Endothelial cell of umbilical vein (primary cell): ENCODE data around the gene ELAC1. TPM values are rescaled to one million over a fixed set of nuclear protein-coding genes. Genes with fewer than 3 reads are reported as not detected.

Experiments used
- BruUV-seq: library from RNA; stranded (reverse); fragments of 400-500 nt; replicated peaks from 2 replicates; lab custom pipeline; 2021; lab: Mats Ljungman, UMichigan
- CTCF ChIA-PET: fragments of 300-600, 350-600 bp; sonication (Branson Sonifier 250); formaldehyde crosslinking; loops from one replicate; lab custom pipeline; 2021; ENCODE audit warnings: antibody characterized with exemption, inconsistent platforms; lab: Charles Lee
- POLR2A ChIA-PET: fragments of 300-600, 350-600 bp; sonication (Branson Sonifier 250); formaldehyde crosslinking; loops from one replicate; lab custom pipeline; 2021; ENCODE audit warnings: antibody characterized with exemption, inconsistent platforms; lab: Charles Lee
- DNase-seq: peaks from one replicate; pipeline ENCODE4 v3.0.0-alpha.2; 2011; ENCODE audit warnings: low read depth, low spot score
- FAIRE-seq: peaks from 2 replicates; lab custom pipeline; 2011; peaks lifted over from hg19 to GRCh38; lab: Jason Lieb, UNC
- H2AFZ ChIP-seq: 2 replicates; pipeline ENCODE4 v1.6.0; 2012; ENCODE audit warnings: low read depth, low read length, control low read depth, inconsistent platforms
- H3K27ac ChIP-seq: 2 replicates; pipeline ENCODE4 v1.5.1; 2011; ENCODE audit warnings: low read depth, mild to moderate bottlenecking, control low read depth, low read length, moderate library complexity; ENCODE audit not compliant: insufficient read depth
- H3K27me3 ChIP-seq, 2 experiments: 2 replicates each; pipeline versions ENCODE4 v1.6.0 to v1.6.1; 2011; ENCODE audit warnings: low read length in 2 of 2, mixed read lengths in 1 of 2; ENCODE audit not compliant: control insufficient read depth in 2 of 2, insufficient read depth in 2 of 2
- H3K36me3 ChIP-seq, 2 experiments: 2 replicates in 1 of 2; 3 replicates in 1 of 2; pipeline ENCODE4 v1.5.1; 2011; ENCODE audit warnings: low read length in 2 of 2, mild to moderate bottlenecking in 1 of 2, moderate library complexity in 1 of 2; ENCODE audit not compliant: control insufficient read depth in 2 of 2, insufficient read depth in 2 of 2; ENCODE audit errors: extremely low read depth in 1 of 2
- H3K4me1 ChIP-seq: 3 replicates; pipeline ENCODE4 v1.5.1; 2011; ENCODE audit warnings: mild to moderate bottlenecking, low read length; ENCODE audit not compliant: control insufficient read depth, insufficient read depth; ENCODE audit errors: extremely low read depth
- H3K4me2 ChIP-seq: 2 replicates; pipeline ENCODE4 v1.6.1; 2011; ENCODE audit warnings: low read length, control low read depth, mixed read lengths; ENCODE audit not compliant: insufficient read depth
- H3K4me3 ChIP-seq, 3 experiments: fragments of 200-600 bp in 1 of 3; sonication (generic), shearing (Covaris generic) in 1 of 3; replicated peaks in 1 of 3; 2 replicates each; pipeline ENCODE4 v1.5.1; 2011 to 2016; ENCODE audit warnings: control low read depth in 3 of 3, low read length in 3 of 3, mild to moderate bottlenecking in 2 of 3, inconsistent platforms in 1 of 3, low read depth in 1 of 3, moderate library complexity in 1 of 3; ENCODE audit not compliant: insufficient read depth in 1 of 3
- H3K79me2 ChIP-seq: 2 replicates; pipeline ENCODE4 v1.6.0; 2012; ENCODE audit warnings: low read length, inconsistent platforms; ENCODE audit not compliant: control insufficient read depth, insufficient read depth
- H3K9ac ChIP-seq: replicated peaks from 2 replicates; pipeline ENCODE3; 2011; ENCODE audit warnings: low read length, control low read depth; ENCODE audit not compliant: insufficient read depth; ENCODE audit errors: extremely low read depth
- H3K9me1 ChIP-seq: replicated peaks from 3 replicates; pipeline ENCODE4 v1.6.0; 2011; ENCODE audit warnings: mild to moderate bottlenecking, low read length; ENCODE audit not compliant: control insufficient read depth, insufficient read depth; ENCODE audit errors: extremely low read depth
- H3K9me3 ChIP-seq: replicated peaks from 2 replicates; pipeline ENCODE4 v1.5.1; 2012; ENCODE audit warnings: low read length, inconsistent platforms; ENCODE audit not compliant: control insufficient read depth, insufficient read depth
- H4K20me1 ChIP-seq: replicated peaks from 2 replicates; pipeline ENCODE3; 2011; ENCODE audit warnings: mild to moderate bottlenecking, low read length; ENCODE audit not compliant: control insufficient read depth, insufficient read depth; ENCODE audit errors: extremely low read depth
- CTCF ChIP-seq, 2 donors: IDR thresholded peaks; 1 replicate in 1 of 2; 2 replicates in 1 of 2; pipeline ENCODE4 v1.5.1; 2011; ENCODE audit warnings: low read length in 2 of 2, mild to moderate bottlenecking in 2 of 2, moderate library complexity in 2 of 2, control low read depth in 1 of 2, inconsistent platforms in 1 of 2, low read depth in 1 of 2; ENCODE audit not compliant: insufficient read depth in 1 of 2; ENCODE audit errors: extremely low read depth in 1 of 2
- EZH2 ChIP-seq: IDR thresholded peaks from 2 replicates; pipeline ENCODE4 v1.6.1; 2012; ENCODE audit warnings: borderline replicate concordance, low read depth, mild to moderate bottlenecking, moderate library complexity, low read length, inconsistent platforms; ENCODE audit not compliant: severe bottlenecking
- JUN ChIP-seq: IDR thresholded peaks from 2 replicates; pipeline ENCODE4 v1.6.1; 2011; ENCODE audit warnings: borderline replicate concordance, low read depth; ENCODE audit not compliant: insufficient read length, insufficient read depth
- MYC ChIP-seq: IDR thresholded peaks from one replicate; pipeline ENCODE4 v1.6.1; 2011; ENCODE audit warnings: mild to moderate bottlenecking, low read depth, low read length
- POLR2A ChIP-seq: IDR thresholded peaks from 2 replicates; pipeline ENCODE4 v1.6.1; 2012; ENCODE audit warnings: low read depth, mild to moderate bottlenecking, control low read depth, low read length
- POLR2AphosphoS5 ChIP-seq: IDR thresholded peaks from 2 replicates; pipeline ENCODE4 v1.6.1; 2012; ENCODE audit warnings: low read depth, mild to moderate bottlenecking, control low read depth, low read length, moderate library complexity; ENCODE audit not compliant: insufficient read depth
- dilution Hi-C: fragments of 300-500 bp; cut with MboI; formaldehyde crosslinking; loops from one replicate; pipeline ENCODE4 v1.15.0; 2019; ENCODE audit warnings: low sequenced_read_pairs; ENCODE audit not compliant: extremely low pct_ligation_motif_present
- intact Hi-C: fragments of 100-400 bp; cut with micrococcal nuclease; formaldehyde crosslinking; loops from one replicate; pipeline ENCODE4 v1.10.0; 2022
- polyA plus RNA-seq, 4 experiments: library from polyadenylated mRNA; depleted of rRNA in 3 of 4; stranded (reverse) in 3 of 4; unstranded in 1 of 4; fragments of >200 nt; gene quantifications; 2 replicates each; pipeline versions ENCODE4 v1.2.1 to v1.2.3, GENCODE V29; 2011 to 2012; ENCODE audit warnings: missing spikeins in 1 of 4
- total RNA-seq: library from RNA; stranded (reverse); gene quantifications from 2 replicates; pipeline ENCODE4 v1.2.3, GENCODE V29; 2021

Gene ELAC1
- total and polyA plus RNA-seq, 2 donors (not counting 3 experiments of a cell fraction or from before 2014, with no cell fraction given): 3.6 to 7.6 TPM

GRCh38 chr18:50982802-50983179 is 15.0 kb downstream of the ELAC1 start:
- no peak for DNase-seq

GRCh38 chr18:50986360-50987087 is 18.7 kb downstream of the ELAC1 start:
- intact Hi-C loops: no loop called here
- POLR2A ChIA-PET: no interaction called here

More at GRCh38 chr18:50982802-50983179, 15.0 kb downstream of the ELAC1 start:
- dilution Hi-C loops: no loop called here
- Histone ChIP-seq H3K79me2 (no peaks in the 10 kb centered on the region), H3K4me1 (no peaks in the 10 kb centered on the region), H2AFZ (no peak overlapping the region), H4K20me1 (no peaks in the 10 kb centered on the region), H3K27ac (no peak overlapping the region), H3K9ac (no peak overlapping the region), H3K9me3 (no peaks in the 10 kb centered on the region), H3K4me3 (no peak overlapping the region), H3K27me3 (no peaks in the 10 kb centered on the region), H3K36me3 (peaks cover 0 to 3% of the 10 kb centered on the region in 2 experiments), H3K4me2 (no peak overlapping the region), H3K9me1 (no peaks in the 10 kb centered on the region)
- TF ChIP-seq POLR2A: no peak
- no peak for TF ChIP-seq EZH2
- no peak for TF ChIP-seq MYC
- peak; percentile 60 for FAIRE-seq
- ChIA-PET CTCF (interaction anchor here (0.7 kb wide), 1 partner anchor 69 kb away, joined by 3 read pairs; no protein-coding TSS in a partner anchor), POLR2A (interaction anchor here (0.7 kb wide), 1 partner anchor 337 kb away, joined by 12 read pairs; no protein-coding TSS in a partner anchor)
- no TSS peak for BruUV-seq
- intact Hi-C loops: no loop called here

More at GRCh38 chr18:50986360-50987087, 18.7 kb downstream of the ELAC1 start:
- DNase-seq: no peak
- no peaks in the 10 kb centered on the region for H3K9me3 ChIP-seq
- no peak for FAIRE-seq
- CTCF ChIA-PET: interaction anchor here (0.7 to 1.5 kb wide), 4 partner anchors 17 to 33 kb away, joined by 3 read pairs; no protein-coding TSS in a partner anchor
- H2AFZ ChIP-seq: no peak overlapping the region
- no peak overlapping the region for H3K4me3 ChIP-seq
- no peak overlapping the region for H3K9ac ChIP-seq
- H3K27me3 ChIP-seq: no peaks in the 10 kb centered on the region
- no peaks in the 10 kb centered on the region for H3K9me1 ChIP-seq
- no peak overlapping the region for H3K27ac ChIP-seq
- no peaks in the 10 kb centered on the region for H4K20me1 ChIP-seq
- dilution Hi-C loops: no loop called here
- H3K79me2 ChIP-seq: no peaks in the 10 kb centered on the region
- peaks cover 0 to 2% of the 10 kb centered on the region in 2 experiments for H3K36me3 ChIP-seq
- H3K4me1 ChIP-seq: no peaks in the 10 kb centered on the region
- BruUV-seq: no TSS peak
- TF ChIP-seq POLR2AphosphoS5 (no peak), CTCF (IDR thresholded peaks at IDR 0.05; ENCODE audit: extremely low read depth in 1 of 2, insufficient read depth in 1 of 2, low read depth in 1 of 2, low read length in 2 of 2) (no peak), JUN (peak; percentile 29), EZH2 (no peak), MYC (no peak)
- no peak overlapping the region for H3K4me2 ChIP-seq
